GM18505 (cell line): ENCODE data around the gene RPLP2.

Experiments used
- ATAC-seq: cut with Tn5 transposase; IDR thresholded peaks from one replicate; pipeline ENCODE4 v1.9.1; 2021; ENCODE audit not compliant: unreplicated experiment
- POLR2A ChIP-seq: IDR thresholded peaks from 4 replicates; pipeline ENCODE4 v1.6.1; 2011; ENCODE audit warnings: borderline replicate concordance; ENCODE audit not compliant: insufficient read depth, insufficient read length; ENCODE audit errors: extremely low read depth

The RPLP2 gene

GRCh38 chr11:827146-827896 is 17.6 kb downstream of the RPLP2 start:
- TF ChIP-seq POLR2A = no peak
- ATAC-seq = no peak

- no peak for ATAC-seq
- no peak for TF ChIP-seq POLR2A
Observed at GRCh38 chr11:827897-828192, 18.1 kb downstream of the RPLP2 start, which contains the start of gene CRACR2B. Gene CRACR2B (plus strand): TSS chr11:827919. CDS start chr11:828608, 689 bp downstream.

GRCh38 chr11:828506-829175 is 18.9 kb downstream of the RPLP2 start:
- TF ChIP-seq POLR2A = no peak
- ATAC-seq = no peak

- ATAC-seq = no peak
- no peak for TF ChIP-seq POLR2A
Observed at GRCh38 chr11:829176-829846, 19.5 kb downstream of the RPLP2 start.

GRCh38 chr11:829847-830294 is 20.1 kb downstream of the RPLP2 start:
- no peak for ATAC-seq
- TF ChIP-seq POLR2A = no peak

GRCh38 chr11:830295-831117 is 20.7 kb downstream of the RPLP2 start:
- ATAC-seq = no peak
- TF ChIP-seq POLR2A = no peak

- ATAC-seq = no peak
- no peak for TF ChIP-seq POLR2A
Observed at GRCh38 chr11:831118-831864, 21.5 kb downstream of the RPLP2 start.

GRCh38 chr11:831961-832528 is 22.3 kb downstream of the RPLP2 start:
- TF ChIP-seq POLR2A = no peak
- ATAC-seq = no peak

- no peak for TF ChIP-seq POLR2A
- ATAC-seq = no peak
Observed at GRCh38 chr11:832529-833113, 22.9 kb downstream of the RPLP2 start, which contains the start of gene CD151. Gene CD151 (plus strand): TSS chr11:832952. CDS start chr11:836070, 3,118 bp downstream.

- no peak for ATAC-seq
- TF ChIP-seq POLR2A = no peak
Observed at GRCh38 chr11:833114-833791, 23.5 kb downstream of the RPLP2 start.

GRCh38 chr11:833849-834311 is 24.1 kb downstream of the RPLP2 start:
- no peak for ATAC-seq
- no peak for TF ChIP-seq POLR2A
